ENCODE results near the gene DEDD2. TPM values are rescaled to one million over a fixed set of nuclear protein-coding genes. Genes with fewer than 3 reads are reported as not detected.

DEDD2 gene
- total RNA-seq, 4 donors from 2014 or later = 23.2 to 30.2 (median 27.8) TPM

DNA sequence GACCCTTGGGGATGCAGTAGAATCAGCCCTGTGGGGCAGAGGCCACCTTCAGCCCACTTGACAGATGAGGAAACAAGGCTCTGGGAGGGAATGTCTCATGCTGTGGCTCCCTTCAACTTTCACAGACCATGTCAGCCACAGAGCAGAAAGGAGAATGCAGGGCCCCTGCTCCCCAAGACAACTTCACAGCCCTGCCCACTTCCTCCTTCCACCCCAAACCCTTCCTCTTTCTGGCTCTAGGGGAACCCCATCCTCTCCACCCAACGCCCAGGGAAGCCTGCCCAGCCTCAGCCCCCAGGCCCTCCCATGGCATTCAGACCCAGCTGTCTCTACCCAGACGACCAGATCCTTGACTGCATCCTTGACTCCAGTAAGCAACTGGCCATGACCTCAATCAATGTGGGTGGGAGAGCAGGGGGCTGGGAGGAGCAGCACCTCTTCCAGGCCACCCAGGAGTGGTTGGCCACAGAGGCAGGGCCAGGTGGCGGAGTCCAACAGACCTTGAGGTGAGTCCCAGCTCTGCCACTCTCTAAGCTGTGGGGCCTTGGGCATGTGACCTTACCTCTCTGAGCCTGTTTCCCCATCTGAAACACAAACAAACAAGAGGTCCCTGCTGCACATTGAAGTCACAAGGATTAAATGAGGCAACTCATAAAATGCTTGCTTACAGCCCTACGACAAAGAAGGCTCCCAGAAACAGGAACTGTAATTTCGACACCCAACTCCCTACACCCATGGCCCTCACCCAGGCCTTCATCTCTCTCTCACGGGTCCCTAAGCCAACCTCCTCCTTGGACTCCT is 15.8 kb downstream of the DEDD2 start:
- peak overlapping the region; percentile 33 to 84 (median 76) for H3K27ac ChIP-seq

DNA sequence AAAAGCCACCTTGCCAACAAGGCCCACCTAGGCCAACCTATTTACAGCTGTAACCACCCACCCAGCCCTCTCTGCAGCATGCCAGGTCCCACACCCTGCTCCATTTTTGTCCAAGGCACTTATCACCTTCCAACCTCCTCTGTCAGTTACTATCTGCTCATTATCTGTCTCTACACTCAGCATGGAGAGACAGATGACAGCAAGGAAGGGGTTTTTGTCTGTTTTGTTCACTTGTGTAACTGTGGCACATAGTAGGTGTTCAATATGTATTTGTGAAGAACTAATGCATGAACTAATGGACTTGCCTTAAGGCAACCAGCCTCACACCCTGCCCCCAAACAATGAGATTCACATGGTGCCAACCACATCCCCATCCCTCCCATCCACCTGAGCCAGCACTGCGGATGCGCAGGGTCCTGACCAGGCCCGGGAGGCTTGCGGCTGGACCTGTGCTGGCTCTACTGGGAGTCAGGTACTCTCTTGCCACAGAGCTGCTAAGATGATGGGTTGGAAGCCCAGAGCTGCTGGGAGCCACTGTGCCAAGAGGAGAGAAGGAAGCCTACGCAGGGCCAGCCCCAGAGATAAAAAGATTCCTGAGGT is 17.3 kb downstream of the DEDD2 start:
- Histone ChIP-seq H3K27me3 (no peaks in the 10 kb centered on the region), H3K27ac (peak overlapping the region; percentile 70 to 84 (median 78)), H3K4me1 (peaks cover 31 to 63% (median 36%) of the 10 kb centered on the region in 3 donors), H3K4me3 (peak overlapping the region in 2 of 4 donors; percentile 16 to 24), H3K36me3 (peaks cover 17 to 90% (median 23%) of the 10 kb centered on the region in 3 donors), H3K9me3 (no peaks in the 10 kb centered on the region)
- intact Hi-C loops (cut with DNase I) = no loop called here
- 90 to 100% methylated on average over 1 to 2 of the region's 5 CpGs for WGBS, 2 donors
- TF ChIP-seq, protein P1, sequence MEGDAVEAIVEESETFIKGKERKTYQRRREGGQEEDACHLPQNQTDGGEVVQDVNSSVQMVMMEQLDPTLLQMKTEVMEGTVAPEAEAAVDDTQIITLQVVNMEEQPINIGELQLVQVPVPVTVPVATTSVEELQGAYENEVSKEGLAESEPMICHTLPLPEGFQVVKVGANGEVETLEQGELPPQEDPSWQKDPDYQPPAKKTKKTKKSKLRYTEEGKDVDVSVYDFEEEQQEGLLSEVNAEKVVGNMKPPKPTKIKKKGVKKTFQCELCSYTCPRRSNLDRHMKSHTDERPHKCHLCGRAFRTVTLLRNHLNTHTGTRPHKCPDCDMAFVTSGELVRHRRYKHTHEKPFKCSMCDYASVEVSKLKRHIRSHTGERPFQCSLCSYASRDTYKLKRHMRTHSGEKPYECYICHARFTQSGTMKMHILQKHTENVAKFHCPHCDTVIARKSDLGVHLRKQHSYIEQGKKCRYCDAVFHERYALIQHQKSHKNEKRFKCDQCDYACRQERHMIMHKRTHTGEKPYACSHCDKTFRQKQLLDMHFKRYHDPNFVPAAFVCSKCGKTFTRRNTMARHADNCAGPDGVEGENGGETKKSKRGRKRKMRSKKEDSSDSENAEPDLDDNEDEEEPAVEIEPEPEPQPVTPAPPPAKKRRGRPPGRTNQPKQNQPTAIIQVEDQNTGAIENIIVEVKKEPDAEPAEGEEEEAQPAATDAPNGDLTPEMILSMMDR (IDR thresholded peaks at IDR 0.05) = no peak
- no peak for TF ChIP-seq POLR2A (IDR thresholded peaks at IDR 0.05)
- DNase-seq = no peak

More for the DNA sequence above, 15.8 kb downstream of the DEDD2 start:
- no peaks in the 10 kb centered on the region for H3K9me3 ChIP-seq
- H3K4me1 ChIP-seq = peaks cover 35 to 73% (median 43%) of the 10 kb centered on the region in 3 donors
- no peak for DNase-seq
- intact Hi-C loops (cut with DNase I) = no loop called here
- H3K4me3 ChIP-seq = peak overlapping the region in 1 of 4 donors; percentile 8
- H3K36me3 ChIP-seq = peaks cover 17 to 97% (median 23%) of the 10 kb centered on the region in 3 donors
- H3K27me3 ChIP-seq = no peaks in the 10 kb centered on the region
- WGBS, 2 donors = 47 to 49% methylated on average over 3 to 5 of the region's 6 CpGs
- TF ChIP-seq, protein P1 (IDR thresholded peaks at IDR 0.05) = no peak
- no peak for TF ChIP-seq POLR2A (IDR thresholded peaks at IDR 0.05)

DNA sequence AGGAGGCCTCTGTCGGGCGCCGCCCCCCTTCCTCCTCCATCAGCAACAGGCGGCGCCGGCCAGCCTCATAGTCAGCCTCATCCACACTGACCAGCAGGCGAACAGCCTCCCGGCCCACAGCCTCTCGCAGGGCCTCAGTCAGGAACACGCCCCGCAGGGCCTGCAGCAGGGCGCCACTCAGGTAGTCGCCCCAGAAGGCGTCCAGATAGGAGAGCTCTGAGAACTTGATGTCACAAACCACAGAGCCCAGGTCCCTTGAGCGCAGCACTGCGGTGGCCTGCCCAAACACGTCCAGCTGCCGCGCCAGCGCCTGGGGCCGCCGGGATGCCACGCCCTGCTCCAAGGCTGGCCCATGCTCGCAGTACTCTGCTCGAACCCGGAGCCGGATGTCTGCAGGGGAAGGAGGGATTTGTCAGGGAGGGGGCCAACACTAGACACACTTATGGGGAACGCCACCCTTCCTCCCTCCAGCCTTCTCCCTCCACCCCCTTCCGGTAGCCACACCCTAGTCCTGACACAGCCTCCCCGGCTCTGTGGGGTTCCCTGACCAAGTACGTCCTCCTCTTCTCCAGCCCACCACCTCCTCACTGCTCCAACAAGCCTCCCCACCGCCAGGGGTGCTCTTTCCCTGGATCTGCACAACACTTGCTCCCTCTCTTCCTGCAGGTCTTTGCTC is 17.9 kb downstream of the DEDD2 start:
- WGBS, 2 donors = 23 to 42% methylated on average over 7 to 9 of the region's 32 CpGs
- Histone ChIP-seq H3K9me3 (no peaks in the 10 kb centered on the region), H3K4me1 (peaks cover 31 to 63% (median 36%) of the 10 kb centered on the region in 3 donors), H3K36me3 (peaks cover 11 to 84% (median 23%) of the 10 kb centered on the region in 3 donors), H3K4me3 (peak overlapping the region in 2 of 4 donors; percentile 16 to 24), H3K27me3 (no peaks in the 10 kb centered on the region), H3K27ac (peak overlapping the region; percentile 70 to 84 (median 78))
- no peak for TF ChIP-seq POLR2A (IDR thresholded peaks at IDR 0.05)
- TF ChIP-seq, protein P1 (IDR thresholded peaks at IDR 0.05) = peak in 2 of 6 experiments; percentile 32 to 48
- intact Hi-C loops (cut with DNase I) = no loop called here
- DNase-seq = no peak

DNA sequence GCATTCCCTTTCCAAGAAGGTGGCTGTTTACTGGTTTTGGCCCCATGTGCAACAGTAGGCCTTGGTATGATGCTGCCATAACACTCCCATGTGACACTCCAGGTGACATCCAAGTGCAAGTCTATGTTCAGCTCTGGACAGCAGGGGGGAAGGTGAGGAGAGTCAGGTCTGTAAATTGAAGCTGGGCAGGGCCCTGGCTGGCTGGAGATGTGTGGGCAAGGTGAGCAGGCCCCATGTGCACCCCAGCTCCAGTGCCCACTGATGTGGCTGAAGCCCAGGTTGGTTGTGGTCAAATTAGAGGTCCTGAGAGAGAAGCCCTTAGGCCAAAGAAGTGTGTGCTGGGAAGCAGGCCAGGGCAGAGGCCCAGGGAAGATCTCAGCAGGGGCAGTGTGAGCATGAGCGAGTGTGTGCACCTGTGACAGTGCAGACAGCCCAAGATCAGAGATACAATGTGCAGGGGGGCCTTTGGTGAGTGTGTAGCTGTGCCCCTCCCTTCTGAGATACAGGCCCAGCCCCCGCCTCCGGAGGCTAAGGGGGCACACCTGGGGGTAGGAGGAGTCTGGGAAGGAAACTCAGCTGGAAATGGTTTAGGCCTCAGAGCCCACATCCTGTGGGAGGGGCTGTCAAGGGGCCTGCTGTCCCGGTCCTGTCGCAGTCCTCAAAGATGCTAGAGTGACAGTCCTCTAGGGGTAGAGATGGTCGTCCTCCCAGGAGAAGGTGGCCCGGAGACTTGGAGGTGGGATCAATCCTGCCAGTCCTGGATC is 18.6 kb downstream of the DEDD2 start:
- peak in 1 of 4 donors; percentile 15 for TF ChIP-seq POLR2A (IDR thresholded peaks at IDR 0.05)
- TF ChIP-seq, protein P1 (IDR thresholded peaks at IDR 0.05) = no peak
- Histone ChIP-seq H3K9me3 (no peaks in the 10 kb centered on the region), H3K27ac (peak overlapping the region; percentile 70 to 84 (median 78)), H3K4me3 (peak overlapping the region in 2 of 4 donors; percentile 16 to 24), H3K27me3 (no peaks in the 10 kb centered on the region), H3K36me3 (peaks cover 10 to 76% (median 23%) of the 10 kb centered on the region in 3 donors), H3K4me1 (peaks cover 31 to 63% (median 36%) of the 10 kb centered on the region in 3 donors)
- 32 to 49% methylated on average over 4 to 5 of the region's 7 CpGs for WGBS, 2 donors
- no peak for DNase-seq
- intact Hi-C loops (cut with DNase I) = no loop called here

Measured in esophagus squamous epithelium (tissue), 5 donors.